ENCODE measurements around the gene CAPZB.

The CAPZB gene

GRCh38 chr1:19424651-19425570 lies 60.4 kb downstream of the CAPZB start:
- Histone ChIP-seq H3K9me3 (no peaks in the 10 kb centered on the region), H3K27me3 (no peaks in the 10 kb centered on the region), H3K36me3 (peaks cover 8% of the 10 kb centered on the region), H3K27ac (peak overlapping the region; percentile 39), H3K4me1 (ENCODE audit: control insufficient read depth in 1 of 2, insufficient read depth in 1 of 2, low read depth in 1 of 2, low read length in 1 of 2) (peaks cover 21 to 26% of the 10 kb centered on the region in 2 experiments), H3K4me3 (ENCODE audit: low read depth in 1 of 2, low read length in 1 of 2) (no peak overlapping the region)
- no peak for TF ChIP-seq CTCF (IDR thresholded peaks at IDR 0.05)

- Histone ChIP-seq H3K9me3 (no peaks in the 10 kb centered on the region), H3K27me3 (no peaks in the 10 kb centered on the region), H3K27ac (no peak overlapping the region), H3K36me3 (peaks cover 25% of the 10 kb centered on the region), H3K4me3 (ENCODE audit: low read depth in 1 of 2, low read length in 1 of 2) (no peak overlapping the region), H3K4me1 (ENCODE audit: control insufficient read depth in 1 of 2, insufficient read depth in 1 of 2, low read depth in 1 of 2, low read length in 1 of 2) (peaks cover 21 to 26% of the 10 kb centered on the region in 2 experiments)
- TF ChIP-seq CTCF (IDR thresholded peaks at IDR 0.05) = no peak
These were observed 62.2 kb downstream of the CAPZB start for GRCh38 chr1:19423130-19423529.

- H3K27ac ChIP-seq = no peak overlapping the region
- no peaks in the 10 kb centered on the region for H3K9me3 ChIP-seq
- H3K4me3 ChIP-seq (ENCODE audit: low read depth in 1 of 2, low read length in 1 of 2) = no peak overlapping the region
- no peaks in the 10 kb centered on the region for H3K27me3 ChIP-seq
- peaks cover 20 to 32% of the 10 kb centered on the region in 2 experiments for H3K4me1 ChIP-seq (ENCODE audit: control insufficient read depth in 1 of 2, insufficient read depth in 1 of 2, low read depth in 1 of 2, low read length in 1 of 2)
- no peak for TF ChIP-seq CTCF (IDR thresholded peaks at IDR 0.05)
- peaks cover 35% of the 10 kb centered on the region for H3K36me3 ChIP-seq
These were observed 64.0 kb downstream of the CAPZB start for GRCh38 chr1:19421365-19421764.

DNA sequence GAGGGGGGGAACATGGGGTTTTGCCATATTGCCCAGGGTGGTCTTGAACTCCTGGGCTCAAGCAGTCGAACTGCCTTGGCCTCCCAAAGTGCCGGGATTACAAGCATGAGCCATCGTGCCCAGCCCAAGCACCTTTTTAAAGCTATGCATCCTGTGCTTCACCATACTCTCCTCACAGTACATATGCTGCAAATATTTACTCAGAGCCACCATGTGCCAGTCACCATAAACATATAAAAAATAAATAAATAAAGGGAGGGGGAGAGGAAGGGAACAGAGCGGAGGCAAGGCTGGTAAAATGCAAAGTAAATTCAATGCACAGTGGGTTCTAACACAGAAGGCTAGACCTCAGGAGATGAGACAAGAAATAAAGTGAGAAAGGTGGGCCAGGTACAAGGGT lies 64.7 kb downstream of the CAPZB start:
- H3K36me3 ChIP-seq = peaks cover 42% of the 10 kb centered on the region
- TF ChIP-seq CTCF (IDR thresholded peaks at IDR 0.05) = no peak
- H3K9me3 ChIP-seq = no peaks in the 10 kb centered on the region
- no peak overlapping the region for H3K4me3 ChIP-seq (ENCODE audit: low read depth in 1 of 2, low read length in 1 of 2)
- H3K27me3 ChIP-seq = no peaks in the 10 kb centered on the region
- H3K4me1 ChIP-seq (ENCODE audit: control insufficient read depth in 1 of 2, insufficient read depth in 1 of 2, low read depth in 1 of 2, low read length in 1 of 2) = peaks cover 13 to 24% of the 10 kb centered on the region in 2 experiments
- no peak overlapping the region for H3K27ac ChIP-seq

- Histone ChIP-seq H3K9me3 (no peaks in the 10 kb centered on the region), H3K36me3 (peaks cover 50% of the 10 kb centered on the region), H3K27me3 (no peaks in the 10 kb centered on the region), H3K4me1 (ENCODE audit: control insufficient read depth in 1 of 2, insufficient read depth in 1 of 2, low read depth in 1 of 2, low read length in 1 of 2) (peaks cover 9 to 15% of the 10 kb centered on the region in 2 experiments), H3K27ac (no peak overlapping the region), H3K4me3 (ENCODE audit: low read depth in 1 of 2, low read length in 1 of 2) (no peak overlapping the region)
- TF ChIP-seq CTCF (IDR thresholded peaks at IDR 0.05) = no peak
These were observed 65.6 kb downstream of the CAPZB start for GRCh38 chr1:19419691-19420090.

All from neutrophil (primary cell).